IMR-90 (cell line): ENCODE data around the gene CPED1. TPM values are rescaled to one million over a fixed set of nuclear protein-coding genes. Genes with fewer than 3 reads are reported as not detected.

Source experiments
- ATAC-seq: fragments of 200-7000 bp; cut with Tn5 transposase; 2 replicates; pipeline ENCODE4 v1.9.1; 2020; ENCODE audit warnings: low read depth, mild to moderate bottlenecking, moderate library complexity
- BruUV-seq: library from RNA; stranded (reverse); fragments of 400-500 nt; replicated peaks from 2 replicates; lab custom pipeline; 2021; lab: Mats Ljungman, UMichigan
- CTCF ChIA-PET: fragments of 300-600 bp; formaldehyde crosslinking; extraction: SDS; loops from one replicate; lab custom pipeline; 2021; ENCODE audit warnings: antibody characterized with exemption; lab: Yijun Ruan, JAX
- POLR2A ChIA-PET: fragments of 300-600 bp; sonication (Branson Sonifier 250); formaldehyde crosslinking; loops from one replicate; lab custom pipeline; 2022; ENCODE audit warnings: antibody characterized with exemption; ENCODE audit not compliant: unreplicated experiment; lab: Charles Lee
- DNase-seq: peaks from one replicate; pipeline ENCODE4 v3.0.0; 2013
- H2AFZ ChIP-seq: replicated peaks from 2 replicates; pipeline ENCODE3; 2013; ENCODE audit warnings: low read length, mild to moderate bottlenecking; ENCODE audit not compliant: poor library complexity
- H2AK5ac ChIP-seq: 2 replicates; pipeline ENCODE4 v1.6.1; 2013; ENCODE audit warnings: low read depth, low read length, inconsistent platforms
- H2AK9ac ChIP-seq: replicated peaks from 2 replicates; pipeline ENCODE3; 2013; ENCODE audit warnings: mild to moderate bottlenecking, low read depth, low read length, moderate library complexity; ENCODE audit not compliant: poor library complexity
- H2BK120ac ChIP-seq: 2 replicates; pipeline ENCODE4 v1.6.1; 2013; ENCODE audit warnings: low read depth, low read length, inconsistent platforms
- H2BK15ac ChIP-seq: 3 replicates; pipeline ENCODE4 v1.6.1; 2013; ENCODE audit warnings: low read depth, low read length, inconsistent platforms
- H2BK20ac ChIP-seq: 2 replicates; pipeline ENCODE4 v1.6.1; 2013; ENCODE audit warnings: low read depth, mild to moderate bottlenecking, inconsistent platforms, low read length, moderate library complexity
- H2BK5ac ChIP-seq: 2 replicates; pipeline ENCODE4 v1.6.1; 2013; ENCODE audit warnings: mild to moderate bottlenecking, low read depth, low read length, inconsistent platforms; ENCODE audit not compliant: poor library complexity, severe bottlenecking
- H3K14ac ChIP-seq: replicated peaks from 2 replicates; pipeline ENCODE4 v1.6.1; 2013; ENCODE audit warnings: low read depth, low read length, inconsistent platforms
- H3K18ac ChIP-seq: 2 replicates; pipeline ENCODE4 v1.6.1; 2013; ENCODE audit warnings: low read depth, low read length, control low read depth
- H3K23ac ChIP-seq: 2 replicates; pipeline ENCODE4 v1.6.1; 2013; ENCODE audit warnings: low read depth, low read length, inconsistent platforms
- H3K27ac ChIP-seq: 2 replicates; pipeline ENCODE4 v1.5.1; 2013; ENCODE audit warnings: mild to moderate bottlenecking, control low read depth, low read length; ENCODE audit not compliant: insufficient read depth
- H3K27me3 ChIP-seq: 2 replicates; pipeline ENCODE4 v1.6.1; 2013; ENCODE audit warnings: low read length; ENCODE audit not compliant: control insufficient read depth, insufficient read depth
- H3K36me3 ChIP-seq: 2 replicates; pipeline ENCODE4 v1.6.1; 2013; ENCODE audit warnings: low read length, mixed read lengths; ENCODE audit not compliant: control insufficient read depth, insufficient read depth
- H3K4ac ChIP-seq: 2 replicates; pipeline ENCODE4 v1.6.1; 2013; ENCODE audit warnings: low read depth, low read length, inconsistent platforms
- H3K4me1 ChIP-seq: 2 replicates; pipeline ENCODE4 v1.6.1; 2013; ENCODE audit warnings: low read length, mixed read lengths; ENCODE audit not compliant: control insufficient read depth, insufficient read depth
- H3K4me2 ChIP-seq: 2 replicates; pipeline ENCODE4 v1.6.1; 2013; ENCODE audit warnings: low read depth, mild to moderate bottlenecking, control low read depth, low read length, moderate library complexity
- H3K4me3 ChIP-seq: 2 replicates; pipeline ENCODE4 v1.5.1; 2013; ENCODE audit warnings: low read depth, mild to moderate bottlenecking, control low read depth, low read length, moderate library complexity; ENCODE audit not compliant: insufficient read depth
- H3K56ac ChIP-seq: 2 replicates; pipeline ENCODE4 v1.6.1; 2013; ENCODE audit warnings: low read length, inconsistent platforms; ENCODE audit not compliant: insufficient read depth; ENCODE audit errors: extremely low read depth
- H3K79me1 ChIP-seq, 2 experiments: 2 replicates each; pipeline ENCODE4 v1.6.1; 2013; ENCODE audit warnings: low read length in 2 of 2, inconsistent platforms in 1 of 2, low read depth in 1 of 2
- H3K9ac ChIP-seq: 2 replicates; pipeline ENCODE4 v1.6.1; 2013; ENCODE audit warnings: low read depth, low read length, control low read depth
- H3K9me1 ChIP-seq: 2 replicates; pipeline ENCODE4 v1.6.1; 2013; ENCODE audit warnings: low read length, inconsistent platforms; ENCODE audit not compliant: insufficient read depth
- H3K9me3 ChIP-seq: 2 replicates; pipeline ENCODE4 v1.6.1; 2013; ENCODE audit warnings: low read length; ENCODE audit not compliant: control insufficient read depth, insufficient read depth
- H4K20me1 ChIP-seq: 2 replicates; pipeline ENCODE4 v1.6.1; 2013; ENCODE audit warnings: low read length, inconsistent platforms; ENCODE audit not compliant: insufficient read depth
- H4K5ac ChIP-seq: 2 replicates; pipeline ENCODE4 v1.6.1; 2013; ENCODE audit warnings: mild to moderate bottlenecking, low read depth, low read length, control low read depth
- H4K8ac ChIP-seq, 2 experiments: 2 replicates each; pipeline ENCODE4 v1.6.1; 2013; ENCODE audit warnings: low read depth in 2 of 2, low read length in 2 of 2, control low read depth in 1 of 2, inconsistent platforms in 1 of 2
- H4K91ac ChIP-seq: 2 replicates; pipeline ENCODE4 v1.6.1; 2013; ENCODE audit warnings: low read depth, low read length, inconsistent platforms; ENCODE audit not compliant: insufficient read depth
- ELK1 ChIP-seq: fragments of 150-350 bp; IDR thresholded peaks from 2 replicates; pipeline ENCODE4 v1.6.1; 2016; ENCODE audit warnings: low read depth, mild to moderate bottlenecking, low read length, moderate library complexity, borderline replicate concordance
- MAZ ChIP-seq: IDR thresholded peaks from 2 replicates; pipeline ENCODE4 v1.6.1; 2012; ENCODE audit warnings: low read depth, mild to moderate bottlenecking, low read length, improper control_type of control experiment, moderate library complexity, borderline replicate concordance
- WGBS, 2 experiments: methylation state at CpG; one replicate each; pipeline versions ENCODE4 v1.1.5 to v1.1.7; 2013; ENCODE audit warnings: missing lambda C conversion rate in 2 of 2; ENCODE audit not compliant: insufficient read length in 1 of 2; ENCODE audit errors: extremely low coverage in 2 of 2; 5-methylcytosine and 5-hydroxymethylcytosine counted together
- dilution Hi-C: fragments of 300-500 bp; cut with HindIII; formaldehyde crosslinking; loops from one replicate; pipeline ENCODE4 v1.14.3; 2018; ENCODE audit warnings: low sequenced_read_pairs; ENCODE audit not compliant: unreplicated experiment
- in situ Hi-C: fragments of 300-500 bp; cut with MboI; formaldehyde crosslinking; loops from 3 replicates; pipeline ENCODE4 v1.14.3; 2019; ENCODE audit warnings: low sequenced_read_pairs, inconsistent platforms, mixed read lengths
- intact Hi-C: fragments of 100-400 bp; cut with micrococcal nuclease; formaldehyde crosslinking; loops from 2 replicates; pipeline ENCODE4 v1.10.0; 2022
- polyA plus RNA-seq, 3 experiments: library from polyadenylated mRNA; depleted of rRNA; stranded (reverse); fragments of >200 nt; gene quantifications; 2 replicates each; pipeline ENCODE4 v1.2.3, GENCODE V29; 2012; ENCODE audit warnings: low replicate concordance in 1 of 3
- total RNA-seq: library from RNA; depleted of rRNA; stranded (reverse); fragments of >200 nt; gene quantifications from 2 replicates; pipeline ENCODE4 v1.2.3, GENCODE V29; 2012
- TF ChIP-seq, protein P1 (sequence below): fragments of 150-350 bp; IDR thresholded peaks from 2 replicates; pipeline ENCODE4 v1.6.1; 2017; ENCODE audit warnings: mild to moderate bottlenecking, antibody characterized with exemption, low read length, low read depth

The CPED1 gene
- total and polyA plus RNA-seq, 2 of the 4 experiments (the other 2 are of a cell fraction): 31.2 to 96.8 TPM

GRCh38 chr7:120987280-120987679 lies 1.2 kb upstream of the CPED1 start:
- Histone ChIP-seq H2BK15ac (0 out of 3 replicates have a peak overlapping the region, but pooled peaks have one; percentile 4), H3K4me1 (peaks cover under 1% of the 10 kb centered on the region; the same call in 1 of the 2 replicates), H2BK20ac (no peak overlapping the region), H3K9me1 (0 out of 2 replicates have a peak, but pooled peaks cover under 1% of the 10 kb centered on the region), H3K56ac (no peak overlapping the region), H4K91ac (no peak overlapping the region), H3K79me1 (peaks cover 4 to 9% of the 10 kb centered on the region in 2 experiments; a peak in 2 of 4 replicates), H3K18ac (no peak overlapping the region), H3K27me3 (no peaks in the 10 kb centered on the region), H2AK9ac (no peak overlapping the region), H2AK5ac (no peak overlapping the region), H2AFZ (no peak overlapping the region), H3K36me3 (no peaks in the 10 kb centered on the region), H3K23ac (no peak overlapping the region), H3K27ac (no peak overlapping the region), H3K4me2 (no peak overlapping the region), H3K4ac (no peak overlapping the region), H2BK120ac (no peak overlapping the region), H3K4me3 (no peak overlapping the region), H4K8ac (no peak overlapping the region), H3K14ac (no peak overlapping the region), H3K9ac (no peak overlapping the region), H2BK5ac (no peak overlapping the region), H3K9me3 (no peaks in the 10 kb centered on the region), H4K5ac (no peak overlapping the region), H4K20me1 (no peaks in the 10 kb centered on the region; the same call in 1 of the 2 replicates)
- ChIA-PET CTCF (interaction anchor here (0.6 to 4.9 kb wide), 9 partner anchors 14 to 360 kb away, joined by 3 to 46 read pairs (median 4); no protein-coding TSS in a partner anchor), POLR2A (no interaction called here)
- WGBS, 2 experiments: no CpG with 5 or more reads among the region's 3 CpGs
- dilution Hi-C loops: loop anchor here (25.0 kb wide), 1 partner anchor 100 kb away; no protein-coding TSS in a partner anchor
- no peak for ATAC-seq
- TF ChIP-seq ELK1: no peak
- TF ChIP-seq MAZ: no peak
- TF ChIP-seq, protein P1, sequence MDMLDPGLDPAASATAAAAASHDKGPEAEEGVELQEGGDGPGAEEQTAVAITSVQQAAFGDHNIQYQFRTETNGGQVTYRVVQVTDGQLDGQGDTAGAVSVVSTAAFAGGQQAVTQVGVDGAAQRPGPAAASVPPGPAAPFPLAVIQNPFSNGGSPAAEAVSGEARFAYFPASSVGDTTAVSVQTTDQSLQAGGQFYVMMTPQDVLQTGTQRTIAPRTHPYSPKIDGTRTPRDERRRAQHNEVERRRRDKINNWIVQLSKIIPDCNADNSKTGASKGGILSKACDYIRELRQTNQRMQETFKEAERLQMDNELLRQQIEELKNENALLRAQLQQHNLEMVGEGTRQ: no peak
- no TSS peak for BruUV-seq
- in situ Hi-C loops: loop anchor here (25.0 kb wide), 1 partner anchor 350 kb away; the partner anchor contains the start of gene WNT16
- DNase-seq: no peak
- intact Hi-C loops: loop anchor here (1.0 to 5.0 kb wide), 4 partner anchors 94 to 560 kb away; no protein-coding TSS in a partner anchor
